Measurements from ENCODE around the gene KRTAP10-12.
A peak's percentile ranks its signal among the peaks of the same experiment; 100 is the strongest.

The KRTAP10-12 gene

DNA sequence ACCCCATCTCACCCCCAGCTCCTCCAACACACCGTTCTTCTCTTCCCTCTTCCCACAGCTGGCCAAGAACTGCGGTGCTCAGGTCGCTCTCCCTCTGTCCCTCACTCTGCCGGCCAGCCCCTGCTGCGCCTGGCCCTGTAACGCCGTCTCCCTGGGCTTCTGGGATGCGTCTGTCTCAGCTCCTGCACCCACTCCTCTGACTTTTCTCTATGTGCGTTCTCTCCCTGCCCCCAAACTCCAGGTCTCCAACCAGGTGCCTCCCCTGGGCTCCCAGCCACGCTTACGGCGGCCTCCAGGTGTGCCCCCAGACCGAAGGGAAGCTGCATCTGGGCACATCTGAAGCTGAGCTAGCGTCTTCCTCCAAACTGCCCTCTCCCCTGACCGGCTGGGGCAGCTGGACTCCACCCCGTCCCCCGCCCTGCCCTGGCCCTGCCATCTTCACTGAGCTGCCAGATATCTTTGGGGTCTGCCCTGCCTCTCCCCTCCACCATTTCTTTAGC, 2.6 kb downstream of the KRTAP10-12 start:
- DNase-seq = no peak

DNA sequence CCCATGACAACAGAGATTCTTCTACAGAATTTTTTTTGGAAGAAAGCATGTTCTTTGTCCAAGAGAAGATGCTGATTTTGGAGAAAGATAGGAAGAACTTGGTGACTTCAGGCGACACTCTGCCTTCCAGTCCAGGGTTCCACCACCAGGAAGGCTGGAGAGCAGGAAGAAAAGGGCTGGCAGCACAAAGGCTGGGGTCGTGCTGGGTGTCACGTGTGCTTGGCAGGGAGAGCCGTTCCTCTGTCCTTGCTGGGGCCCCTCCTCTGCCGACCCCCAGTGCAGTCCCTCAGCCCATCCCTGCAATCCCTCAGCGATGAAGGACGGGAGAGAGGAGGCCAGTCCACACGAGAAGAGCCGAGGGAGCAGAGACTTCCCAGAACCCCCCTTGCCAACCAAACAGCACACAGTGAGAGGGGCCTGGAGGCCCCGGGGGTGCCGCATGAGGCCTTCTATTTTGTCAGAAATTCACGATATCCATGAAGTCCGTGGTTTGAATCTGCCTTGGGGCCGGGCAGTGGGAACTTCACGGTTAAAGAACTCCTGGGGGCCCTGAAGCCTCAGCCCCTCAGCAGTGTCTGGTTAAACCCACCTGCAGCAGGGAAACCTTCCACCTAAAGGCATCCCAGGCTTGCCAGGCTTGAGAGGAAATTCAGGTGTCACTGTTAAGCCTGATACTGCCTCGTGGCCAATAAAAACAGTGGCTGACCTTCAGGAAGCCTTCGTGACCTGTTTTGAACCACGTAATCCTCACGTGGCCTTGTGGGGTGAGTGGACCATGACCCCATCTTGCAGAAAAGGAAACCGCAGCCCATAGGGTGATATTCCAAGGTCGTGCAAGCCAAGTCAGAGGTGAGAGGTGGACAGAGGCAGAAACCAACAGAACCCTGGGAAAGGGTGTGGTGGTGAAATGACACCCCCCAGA, 3.4 kb downstream of the KRTAP10-12 start:
- no peak for DNase-seq

DNA sequence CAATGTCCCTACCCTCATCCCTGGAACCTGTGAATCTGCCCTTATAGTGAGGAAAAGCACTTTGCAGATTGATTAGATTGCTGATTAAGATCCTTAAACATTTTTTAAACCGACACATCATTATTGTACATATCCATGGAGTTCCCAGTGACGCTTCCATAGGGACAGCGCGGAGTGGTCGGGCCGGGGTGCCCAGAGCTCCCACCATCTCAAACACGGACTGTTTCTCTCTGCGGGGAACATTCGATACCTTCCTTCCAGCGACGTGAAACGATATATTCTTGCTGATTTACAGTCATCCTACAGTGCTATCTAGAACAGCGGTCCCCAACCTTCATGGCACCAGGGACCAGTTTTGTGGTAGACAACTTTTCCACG, 4.0 kb downstream of the KRTAP10-12 start:
- DNase-seq = no peak

DNA sequence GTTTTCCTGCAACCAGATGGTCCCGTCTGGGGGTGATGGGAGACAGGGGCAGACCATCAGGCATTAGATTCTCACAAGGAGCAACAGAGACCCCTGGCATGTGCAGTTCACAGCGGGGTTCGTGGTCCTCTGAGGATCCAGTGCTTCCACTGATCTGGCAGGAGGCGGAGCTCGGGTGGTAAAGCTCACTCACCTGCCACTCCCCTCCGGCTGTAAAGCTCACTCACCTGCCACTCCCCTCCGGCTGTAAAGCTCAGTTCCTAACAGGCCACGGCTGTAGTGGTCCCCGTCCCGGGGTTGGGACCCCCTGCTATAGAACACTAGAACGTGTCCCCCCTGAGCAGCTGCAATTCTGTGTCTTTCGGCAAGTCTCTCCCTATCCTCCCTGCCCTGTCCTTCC, 4.6 kb downstream of the KRTAP10-12 start:
- no peak for DNase-seq

DNA sequence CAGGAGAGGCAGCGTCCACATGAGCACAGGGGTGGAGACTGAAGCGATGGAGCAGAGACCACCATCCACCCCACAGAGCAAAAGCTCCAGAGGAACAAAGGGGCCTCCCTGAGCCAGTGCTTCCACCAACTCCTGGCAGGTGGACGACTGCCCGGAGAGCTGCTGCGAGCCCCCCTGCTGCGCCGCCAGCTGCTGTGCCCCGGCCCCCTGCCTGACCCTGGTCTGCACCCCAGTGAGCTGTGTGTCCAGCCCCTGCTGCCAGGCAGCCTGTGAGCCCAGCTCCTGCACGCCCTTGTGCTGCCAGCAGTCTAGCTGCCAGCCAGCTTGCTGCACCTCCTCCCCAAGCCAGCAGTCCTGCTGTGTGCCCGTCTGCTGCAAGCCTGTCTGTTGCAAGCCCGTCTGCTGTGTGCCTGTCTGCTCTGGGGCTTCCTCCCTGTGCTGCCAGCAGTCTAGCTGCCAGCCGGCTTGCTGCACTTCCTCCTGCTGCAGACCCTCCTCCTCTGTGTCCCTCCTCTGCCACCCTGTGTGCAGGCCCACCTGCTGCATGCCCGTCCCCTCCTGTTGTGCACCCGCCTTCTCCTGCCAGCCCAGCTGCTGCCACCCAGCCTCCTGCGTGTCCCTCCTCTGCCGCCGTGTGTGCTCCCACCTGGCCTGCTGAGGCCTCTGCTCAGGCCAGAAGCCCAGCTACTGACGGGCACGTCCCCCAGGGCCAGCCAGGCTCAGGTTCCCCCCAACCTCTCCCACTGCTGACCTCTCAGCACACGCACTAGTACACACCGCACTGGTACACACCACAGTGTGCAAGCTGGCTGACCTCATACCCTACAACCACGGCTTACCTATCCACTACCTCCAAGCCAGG, 5.4 kb downstream of the KRTAP10-12 start:
- no peak for DNase-seq

DNA sequence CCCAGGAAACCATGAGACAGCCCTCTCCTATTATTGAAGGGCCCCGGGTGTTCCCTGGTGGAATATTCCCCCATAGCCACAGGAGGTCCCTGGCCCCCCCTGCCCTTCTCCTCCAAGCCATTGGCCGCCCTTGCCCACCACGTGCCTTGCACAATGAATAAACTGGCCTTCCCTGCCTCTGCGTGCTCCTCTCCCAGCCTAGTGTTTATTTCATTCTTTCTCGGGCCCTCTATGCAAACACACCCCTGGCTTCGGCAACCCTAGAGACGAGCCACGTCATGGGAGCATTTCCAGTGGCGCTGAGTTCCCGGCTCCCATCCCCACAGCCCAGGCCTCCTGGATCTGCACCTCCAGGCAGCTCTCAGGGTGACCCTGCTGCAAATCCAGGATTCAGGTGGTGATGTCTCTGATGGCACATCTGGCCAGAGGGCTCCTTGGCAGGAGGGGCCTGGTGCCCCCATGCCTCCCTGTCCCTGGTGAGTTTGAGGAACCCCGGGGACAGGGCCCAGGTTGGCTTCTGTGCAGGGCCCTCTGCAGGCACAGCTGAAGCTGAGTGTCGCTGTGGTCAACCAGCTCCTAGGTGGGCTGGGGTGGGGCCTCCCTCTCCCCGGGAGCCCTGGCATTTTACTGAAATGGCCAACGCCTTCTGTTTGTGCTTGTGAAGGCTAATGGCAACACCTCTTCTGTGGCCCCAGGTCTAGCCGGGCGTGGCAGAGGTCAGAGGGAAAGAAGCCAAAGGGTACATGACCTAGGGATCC, 6.2 kb downstream of the KRTAP10-12 start:
- DNase-seq = peak in 1 of 2 experiments; percentile 5

DNA sequence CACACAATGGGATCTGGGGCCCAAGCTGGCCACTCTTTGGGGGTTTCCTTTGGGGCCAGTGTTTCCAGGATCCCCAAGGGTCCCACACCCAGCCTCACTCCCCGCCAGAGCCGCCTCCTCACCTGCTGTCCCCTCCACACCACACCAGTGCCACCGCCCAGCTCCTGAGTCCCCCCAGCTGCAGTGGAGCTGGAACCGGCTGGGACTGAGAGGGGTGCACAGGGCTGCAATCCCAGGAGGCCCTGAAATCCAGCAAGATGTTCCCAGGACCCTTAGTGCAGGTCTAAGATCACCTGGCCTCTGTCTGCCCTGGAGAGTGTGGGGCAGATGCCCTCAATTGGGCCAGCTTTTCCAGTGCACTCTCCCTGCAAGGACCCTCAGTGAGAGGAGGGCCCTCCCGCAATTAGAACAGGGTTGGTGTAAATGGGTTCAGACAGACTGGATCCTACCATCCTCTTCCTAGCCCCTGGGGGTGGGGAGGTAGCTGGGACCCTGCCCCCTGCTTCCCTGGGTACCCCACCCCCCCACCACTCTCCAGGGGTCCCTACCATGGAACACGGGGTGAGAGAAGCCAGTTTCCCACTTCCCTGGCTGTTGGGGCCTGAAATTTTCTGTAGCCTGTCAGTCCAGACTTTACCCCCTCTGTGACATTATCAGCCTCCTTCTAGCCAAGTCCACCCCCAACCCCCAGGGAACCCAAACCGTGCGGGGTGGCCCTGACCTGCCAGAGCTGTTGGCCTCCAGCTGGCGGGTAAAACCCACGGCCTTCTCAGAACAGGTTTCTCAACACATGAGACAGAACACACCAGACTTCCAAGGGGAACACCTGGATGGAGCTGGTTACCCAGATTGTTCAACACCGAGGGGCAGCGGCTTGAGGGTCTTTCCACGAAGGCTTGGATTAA, 7.0 kb downstream of the KRTAP10-12 start:
- no peak for DNase-seq

DNA sequence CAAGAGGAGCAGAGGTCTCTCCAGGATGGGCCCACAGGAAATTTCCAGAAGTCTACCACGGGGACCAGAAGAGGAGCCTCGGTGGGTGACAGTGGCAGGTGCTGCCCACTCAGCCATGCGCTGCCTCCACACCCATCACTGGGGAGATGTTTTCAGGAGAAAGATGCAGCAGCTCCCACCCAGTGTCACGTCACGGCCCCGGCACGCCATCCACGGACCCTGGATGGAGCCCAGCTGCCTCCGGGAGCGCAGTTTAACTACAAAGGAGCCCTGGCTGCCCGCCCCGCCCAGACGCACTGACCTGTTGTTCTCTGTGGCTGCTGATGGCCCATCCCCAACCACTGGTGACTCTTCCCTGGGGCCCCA, 7.6 kb downstream of the KRTAP10-12 start:
- peak in 1 of 2 experiments; percentile 10 for DNase-seq

DNA sequence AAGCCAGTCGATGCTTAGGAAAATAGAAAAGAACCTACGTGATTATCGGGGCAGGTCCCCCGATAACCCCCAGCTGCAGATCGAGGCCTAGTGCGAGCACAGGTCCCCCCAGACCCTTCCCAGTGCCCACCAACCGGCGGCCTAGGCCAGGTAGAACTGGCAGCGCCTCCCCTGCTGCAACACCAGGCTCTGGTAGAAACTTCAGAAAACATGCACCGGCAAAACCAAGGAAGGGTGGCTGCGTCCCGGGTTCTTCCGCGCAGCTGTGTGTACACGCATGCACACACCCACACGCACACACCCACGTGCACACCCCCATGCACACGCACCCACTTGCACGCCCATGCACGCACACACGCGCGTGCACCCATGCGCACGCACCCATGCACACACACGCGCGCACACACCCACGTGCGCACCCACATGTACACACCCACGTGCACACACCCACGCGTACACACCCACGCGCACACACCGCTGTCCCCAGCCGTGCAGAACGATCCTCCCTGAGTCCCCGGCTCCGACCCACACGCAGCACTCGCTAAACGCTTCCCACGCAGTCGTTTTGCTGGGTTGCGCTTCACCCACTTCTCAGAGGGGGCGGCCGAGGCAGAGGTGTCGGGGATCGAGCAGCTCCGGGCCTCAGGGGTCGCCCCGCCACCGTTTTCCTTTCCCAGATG, 9.2 kb downstream of the KRTAP10-12 start:
- peak in 1 of 2 experiments; percentile 13 for DNase-seq

DNA sequence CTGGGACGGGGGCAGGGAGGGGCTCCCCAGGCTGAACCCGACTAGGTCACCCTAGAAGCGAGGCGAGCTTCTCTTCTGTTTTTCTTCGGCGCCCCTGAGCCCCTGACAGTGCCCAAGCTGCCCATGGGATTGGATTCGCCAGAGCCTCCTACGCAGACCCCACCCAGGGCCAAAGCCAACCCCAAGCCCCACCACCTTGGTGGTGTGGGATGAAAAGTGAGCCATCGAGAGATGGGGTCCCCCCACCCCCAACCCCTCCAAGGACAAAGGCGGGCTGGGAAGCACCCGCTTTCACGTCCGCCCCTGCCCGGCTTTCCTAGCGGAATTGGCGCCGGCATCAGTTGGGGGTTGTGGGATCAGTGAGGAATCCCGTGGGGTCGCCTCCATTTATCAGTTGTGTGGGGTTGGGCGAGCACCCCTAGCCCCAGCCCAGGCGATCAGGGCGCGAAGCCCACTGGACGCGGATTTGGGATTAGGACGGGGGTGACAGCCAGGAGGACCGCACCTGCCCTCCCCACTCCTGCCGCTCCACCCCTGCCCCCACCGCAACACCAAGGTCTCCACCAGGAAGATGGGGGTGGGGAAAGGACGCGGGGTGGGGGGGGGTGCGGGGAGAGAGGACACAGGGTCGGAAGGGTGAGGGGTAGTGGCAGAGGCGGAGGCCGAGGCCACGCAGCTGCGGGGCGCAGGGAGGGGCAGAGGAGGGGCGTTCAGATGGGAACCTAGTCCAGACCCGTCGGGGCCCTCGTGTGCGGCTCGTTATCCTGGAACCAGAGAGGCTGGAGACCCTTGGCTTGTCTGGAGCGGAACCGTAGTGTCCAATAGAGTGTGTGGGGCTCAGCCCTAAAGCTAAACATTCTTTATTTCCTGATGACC, 10.0 kb downstream of the KRTAP10-12 start:
- DNase-seq = peak in 1 of 2 experiments; percentile 13

DNA sequence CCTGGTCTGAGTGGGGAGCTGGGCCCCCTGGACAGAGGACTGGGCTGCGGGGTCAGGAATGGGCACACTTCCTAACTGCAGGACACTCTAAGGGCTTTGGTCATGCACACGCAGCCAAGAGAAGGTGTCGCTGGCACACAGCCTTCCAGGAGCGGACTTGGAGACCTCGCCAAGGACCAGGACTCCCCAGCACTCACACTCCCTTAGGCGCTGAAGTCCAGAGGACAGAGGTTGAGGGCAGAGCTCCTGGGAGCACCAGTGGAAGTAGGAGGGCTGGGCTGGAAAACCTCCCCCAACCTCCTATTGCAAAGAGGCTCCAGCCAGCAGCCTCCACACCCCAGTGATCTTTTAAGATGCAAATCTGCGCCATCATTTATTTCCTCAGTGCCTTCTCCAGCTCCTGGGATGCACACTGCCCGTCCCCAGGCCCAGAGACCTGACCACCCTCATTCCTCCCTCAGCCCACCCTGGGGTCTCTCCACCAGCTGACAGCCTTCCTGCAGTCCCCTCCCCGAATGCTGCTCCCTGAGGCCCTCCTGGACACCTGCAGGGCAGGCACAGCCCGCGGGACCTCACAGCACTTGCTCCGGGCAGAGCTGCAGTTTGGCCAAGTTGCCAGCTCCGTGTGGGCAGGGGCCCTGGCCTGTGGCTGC, 11.4 kb downstream of the KRTAP10-12 start:
- peak in 1 of 2 experiments; percentile 21 for DNase-seq

DNA sequence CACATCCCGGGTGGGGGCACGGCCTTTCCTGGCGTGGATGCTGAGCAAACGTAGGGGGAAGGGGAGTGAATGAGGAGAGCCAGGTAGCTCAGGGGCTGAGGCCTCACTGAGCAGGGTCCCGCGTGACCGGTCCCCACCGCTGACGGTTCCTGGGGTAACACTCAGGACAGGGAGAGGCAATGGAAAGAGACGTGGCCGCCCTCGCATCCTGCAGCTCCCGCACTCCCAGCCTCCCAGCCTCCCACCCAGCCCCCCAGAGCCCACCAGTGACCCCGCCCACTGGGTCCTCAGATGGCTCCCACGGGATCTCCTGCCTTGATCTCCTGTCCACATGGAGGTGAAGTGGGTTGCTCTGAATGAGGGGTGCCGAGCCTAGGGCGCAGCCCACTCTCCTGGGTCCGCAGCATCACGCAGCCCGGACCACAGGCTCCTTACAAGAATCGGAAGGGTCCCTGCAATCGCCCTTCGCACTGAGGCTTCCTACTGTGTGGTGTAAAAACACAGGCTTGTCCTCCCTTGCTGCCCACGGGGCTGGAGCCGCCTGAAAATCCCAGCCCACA, 12.0 kb downstream of the KRTAP10-12 start:
- peak in 1 of 2 experiments; percentile 16 for DNase-seq

DNA sequence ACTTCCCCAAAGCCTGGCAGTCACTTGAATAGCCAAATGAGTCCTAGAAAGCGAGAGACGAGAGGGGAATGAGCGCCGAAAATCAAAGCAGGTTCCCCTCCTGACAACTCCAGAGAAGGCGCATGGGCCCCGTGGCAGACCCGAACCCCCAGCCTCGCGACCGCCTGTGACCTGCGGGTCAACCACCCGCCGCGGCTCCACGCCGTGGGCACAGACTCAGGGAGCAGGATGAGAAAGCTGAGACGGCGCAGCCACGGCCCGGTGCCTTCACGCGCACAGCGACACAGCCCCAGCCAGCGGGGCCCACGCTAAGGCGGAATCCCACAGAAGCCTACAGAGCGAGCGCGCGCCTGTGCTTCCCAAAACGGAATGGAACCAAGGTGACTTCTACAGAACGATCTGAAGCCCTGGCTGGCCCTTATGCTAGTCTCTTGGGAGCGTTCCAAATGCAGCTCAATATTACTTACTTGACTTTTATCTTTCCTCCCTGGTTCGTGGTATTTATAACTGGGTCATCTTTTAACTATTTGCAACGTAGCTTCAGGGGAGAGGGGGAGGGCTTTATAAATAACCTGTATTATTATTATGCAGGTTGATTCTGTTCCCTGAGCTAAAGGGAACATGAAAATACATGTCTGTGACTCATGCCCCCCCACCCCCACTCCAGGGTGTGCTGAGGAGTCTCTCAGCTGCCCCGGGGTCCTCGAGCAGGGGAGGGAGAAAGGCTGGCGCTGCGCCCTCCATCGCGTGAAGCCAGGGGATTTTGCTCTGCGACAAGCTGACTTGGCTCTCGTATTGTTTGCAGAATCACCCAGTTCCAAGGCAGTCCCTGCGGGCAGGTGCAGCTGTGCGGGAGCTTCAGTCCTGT, 12.7 kb downstream of the KRTAP10-12 start:
- peak in 1 of 2 experiments; percentile 29 for DNase-seq

DNA sequence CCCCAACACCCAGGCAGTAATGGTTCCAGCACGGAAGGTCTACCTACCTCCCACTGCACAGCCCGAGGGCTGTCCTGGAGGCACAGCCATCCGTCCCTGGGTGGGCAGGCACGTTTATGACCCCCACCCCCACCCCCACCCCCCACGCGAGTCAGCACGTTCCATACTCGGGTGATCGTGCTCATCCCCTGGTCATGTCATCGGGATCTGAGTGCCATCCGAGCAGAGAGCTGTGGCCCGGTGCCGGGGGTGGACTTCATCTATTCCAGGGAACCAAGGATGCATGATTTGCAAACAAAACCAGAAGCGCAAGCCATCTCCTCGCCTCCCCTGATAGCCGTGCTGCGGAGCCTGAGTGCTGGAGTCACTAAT, 13.3 kb downstream of the KRTAP10-12 start:
- peak in 1 of 2 experiments; percentile 26 for DNase-seq

DNA sequence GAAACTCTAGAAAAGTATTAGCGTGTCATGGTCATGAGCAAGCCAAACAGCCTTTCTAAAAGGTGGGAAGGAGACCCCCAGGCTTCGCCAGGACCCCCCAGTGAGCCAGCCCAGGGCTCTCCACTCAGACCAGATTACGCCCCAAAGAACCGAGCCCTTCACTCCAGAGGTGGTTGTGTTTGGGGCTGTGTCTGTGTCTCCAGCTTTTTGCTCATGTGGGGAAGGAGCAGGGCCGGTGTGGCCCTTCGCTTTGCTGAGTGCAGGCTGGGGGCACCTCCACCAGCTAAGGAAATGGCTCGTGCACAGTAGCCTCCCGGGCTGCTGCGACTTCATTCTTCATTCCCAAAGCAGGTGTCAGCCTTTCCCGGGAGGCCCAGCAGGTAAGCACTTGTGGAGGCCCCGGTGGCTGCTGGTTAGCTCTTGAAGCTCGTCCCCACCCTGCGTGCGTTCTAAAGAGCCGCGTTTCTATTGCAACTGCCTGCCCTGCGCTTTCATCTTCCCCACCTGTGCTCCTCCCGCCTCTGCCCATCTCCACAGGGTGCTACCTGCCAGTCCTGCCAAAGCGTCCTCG, 13.9 kb downstream of the KRTAP10-12 start:
- DNase-seq = peak in 1 of 2 experiments; percentile 28

DNA sequence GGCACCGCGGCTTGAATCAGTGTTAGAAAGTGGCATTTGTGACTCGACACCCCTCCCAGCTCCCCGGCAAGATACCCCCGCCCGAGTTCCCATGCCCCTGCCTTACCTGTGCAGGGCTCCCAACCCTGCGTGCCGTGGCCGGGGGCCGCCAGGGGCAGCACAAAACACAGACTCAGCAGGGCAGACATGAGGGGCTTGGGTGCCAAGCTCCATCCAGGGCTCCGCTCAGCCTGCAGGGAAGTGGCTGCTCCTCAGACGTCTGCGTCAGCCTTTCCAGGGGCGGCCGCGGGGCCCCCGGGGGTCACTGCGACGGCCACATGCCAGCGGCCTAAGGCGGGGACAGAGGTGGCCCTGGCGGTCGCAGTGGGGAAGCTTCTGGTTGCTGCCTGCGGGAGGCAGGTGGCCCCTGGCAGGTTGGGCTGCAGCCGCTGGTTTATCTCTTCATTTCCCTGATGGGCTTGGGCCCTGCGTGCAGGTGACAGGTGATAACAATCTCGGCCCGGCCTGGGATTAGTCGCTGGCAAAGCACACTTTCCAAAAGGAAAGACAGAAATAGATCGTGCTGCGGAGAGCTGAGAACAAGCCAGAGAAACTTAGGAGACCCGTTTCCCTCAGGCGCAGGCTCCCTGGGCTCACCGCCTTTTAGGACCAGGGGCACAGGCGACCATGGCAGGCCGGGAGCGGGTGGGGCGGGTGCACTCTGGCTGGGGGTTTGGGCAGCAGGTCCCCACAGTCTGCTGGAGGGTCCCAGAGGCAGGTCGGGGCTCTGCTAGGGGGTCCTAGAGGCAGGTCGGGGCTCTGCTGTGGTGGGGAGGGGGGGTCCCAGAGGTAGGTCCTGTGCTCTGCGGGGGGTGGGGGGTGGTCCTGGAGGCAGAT, 14.6 kb downstream of the KRTAP10-12 start, which contains the start of gene TSPEAR:
TSS of gene TSPEAR (minus strand) at position 246 of the 876 bp plus-strand sequence. CDS start at position 188, 58 bp downstream.
- DNase-seq = no peak
